Parathyroid adenoma (tissue), 2 donors: ENCODE measurements around the gene GDPD4.

Experiments
- H2AFZ ChIP-seq: fragments of 300-600 bp; sonication (generic); one replicate; pipeline ENCODE4 v1.7.0; 2017; ENCODE audit warnings: antibody characterized with exemption, mild to moderate bottlenecking
- H3K27ac ChIP-seq: fragments of 300-600 bp; sonication (generic); one replicate; pipeline ENCODE4 v1.7.0; 2017
- H3K27me3 ChIP-seq: fragments of 300-600 bp; sonication (generic); one replicate; pipeline ENCODE4 v1.7.0; 2017; ENCODE audit warnings: low read length; ENCODE audit not compliant: control insufficient read depth, insufficient read depth
- H3K36me3 ChIP-seq: fragments of 300-600 bp; sonication (generic); one replicate; pipeline ENCODE4 v1.7.0; 2017; ENCODE audit warnings: low read length; ENCODE audit not compliant: control insufficient read depth, insufficient read depth
- H3K4me1 ChIP-seq: fragments of 300-600 bp; sonication (generic); one replicate; pipeline ENCODE4 v1.7.0; 2017; ENCODE audit warnings: control low read depth
- H3K4me2 ChIP-seq: fragments of 300-600 bp; sonication (generic); one replicate; pipeline ENCODE4 v1.7.0; 2017; ENCODE audit warnings: low read length
- H3K4me3 ChIP-seq: fragments of 300-600 bp; sonication (generic); one replicate; pipeline ENCODE4 v1.7.0; 2017; ENCODE audit warnings: low read depth, low read length
- H3K79me2 ChIP-seq: fragments of 300-600 bp; sonication (generic); one replicate; pipeline ENCODE4 v1.7.0; 2017; ENCODE audit warnings: control low read depth
- H3K9ac ChIP-seq: fragments of 300-600 bp; sonication (generic); one replicate; pipeline ENCODE4 v1.7.0; 2017; ENCODE audit warnings: mild to moderate bottlenecking
- H3K9me3 ChIP-seq: fragments of 300-600 bp; sonication (generic); one replicate; pipeline ENCODE4 v1.7.0; 2017; ENCODE audit warnings: low read length; ENCODE audit not compliant: control insufficient read depth
- TF ChIP-seq, protein P1 (sequence below): fragments of 300-600 bp; sonication (generic); IDR thresholded peaks from one replicate; pipeline ENCODE4 v1.7.0; 2017; ENCODE audit warnings: antibody characterized with exemption, mild to moderate bottlenecking
- donor health status: primary hyperparathyroidism.

Gene GDPD4

DNA sequence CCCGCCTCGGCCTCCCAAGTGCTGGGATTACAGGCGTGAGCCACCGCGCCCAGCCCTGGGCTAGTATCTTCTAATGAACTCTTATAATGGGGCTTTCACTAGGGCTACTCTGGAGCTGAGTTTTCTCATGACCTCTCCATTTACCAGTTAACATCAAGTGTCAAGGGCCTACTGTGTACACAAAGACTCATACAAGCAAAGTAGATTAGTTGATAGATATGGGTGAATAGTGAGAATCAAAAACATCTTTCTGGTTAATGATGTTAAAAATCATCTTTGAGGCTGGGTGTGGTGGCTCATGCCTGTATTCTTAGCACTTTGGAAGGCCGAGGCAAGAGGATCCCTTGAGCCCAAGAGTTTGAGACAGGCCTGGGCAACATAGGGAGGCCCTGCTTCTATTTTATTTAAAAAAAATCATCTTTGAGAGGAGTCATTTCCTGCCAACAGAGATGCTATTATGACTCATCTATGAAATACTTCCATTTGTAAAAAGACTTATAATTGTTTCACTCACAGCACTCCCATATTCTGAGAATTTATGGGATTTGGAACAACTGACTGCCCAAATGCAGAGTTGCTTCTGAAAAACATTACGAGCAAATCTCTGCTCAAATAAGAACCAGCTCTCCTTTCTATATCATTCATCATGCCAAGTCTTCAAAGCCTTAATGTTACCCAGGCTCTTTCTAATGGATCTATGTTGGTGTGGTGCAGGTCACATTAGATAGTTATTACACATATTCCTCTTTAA lies 57.0 kb downstream of the GDPD4 start:
- no peaks in the 10 kb centered on the region for H3K27me3 ChIP-seq
- TF ChIP-seq, protein P1, sequence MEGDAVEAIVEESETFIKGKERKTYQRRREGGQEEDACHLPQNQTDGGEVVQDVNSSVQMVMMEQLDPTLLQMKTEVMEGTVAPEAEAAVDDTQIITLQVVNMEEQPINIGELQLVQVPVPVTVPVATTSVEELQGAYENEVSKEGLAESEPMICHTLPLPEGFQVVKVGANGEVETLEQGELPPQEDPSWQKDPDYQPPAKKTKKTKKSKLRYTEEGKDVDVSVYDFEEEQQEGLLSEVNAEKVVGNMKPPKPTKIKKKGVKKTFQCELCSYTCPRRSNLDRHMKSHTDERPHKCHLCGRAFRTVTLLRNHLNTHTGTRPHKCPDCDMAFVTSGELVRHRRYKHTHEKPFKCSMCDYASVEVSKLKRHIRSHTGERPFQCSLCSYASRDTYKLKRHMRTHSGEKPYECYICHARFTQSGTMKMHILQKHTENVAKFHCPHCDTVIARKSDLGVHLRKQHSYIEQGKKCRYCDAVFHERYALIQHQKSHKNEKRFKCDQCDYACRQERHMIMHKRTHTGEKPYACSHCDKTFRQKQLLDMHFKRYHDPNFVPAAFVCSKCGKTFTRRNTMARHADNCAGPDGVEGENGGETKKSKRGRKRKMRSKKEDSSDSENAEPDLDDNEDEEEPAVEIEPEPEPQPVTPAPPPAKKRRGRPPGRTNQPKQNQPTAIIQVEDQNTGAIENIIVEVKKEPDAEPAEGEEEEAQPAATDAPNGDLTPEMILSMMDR, result no peak
- no peak overlapping the region for H3K4me3 ChIP-seq
- no peak overlapping the region for H3K27ac ChIP-seq
- H3K9me3 ChIP-seq, result no peaks in the 10 kb centered on the region
- H3K36me3 ChIP-seq, result no peaks in the 10 kb centered on the region
- no peak overlapping the region for H3K9ac ChIP-seq
- H3K4me1 ChIP-seq, result no peaks in the 10 kb centered on the region
- no peak overlapping the region for H2AFZ ChIP-seq
- H3K4me2 ChIP-seq, result no peak overlapping the region
- no peaks in the 10 kb centered on the region for H3K79me2 ChIP-seq

DNA sequence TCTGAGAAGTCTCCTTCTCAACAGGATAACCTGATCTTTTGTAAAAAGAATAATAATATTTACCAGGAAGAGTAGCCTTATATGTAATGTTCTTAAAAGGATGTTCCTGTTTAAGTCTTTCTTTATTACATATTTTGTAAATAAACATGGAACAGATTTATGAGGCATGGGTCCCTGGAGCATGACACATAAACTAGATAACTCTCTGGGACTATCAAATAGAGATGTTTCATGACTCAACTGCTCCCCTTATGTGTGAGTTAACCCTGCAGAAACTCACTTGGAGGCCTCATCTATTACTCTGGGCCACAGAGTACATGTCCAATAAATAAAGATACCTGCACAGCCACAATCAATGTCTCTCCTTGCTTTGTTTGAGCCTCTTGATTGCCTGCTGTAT lies 64.6 kb downstream of the GDPD4 start:
- no peak overlapping the region for H3K4me2 ChIP-seq

DNA sequence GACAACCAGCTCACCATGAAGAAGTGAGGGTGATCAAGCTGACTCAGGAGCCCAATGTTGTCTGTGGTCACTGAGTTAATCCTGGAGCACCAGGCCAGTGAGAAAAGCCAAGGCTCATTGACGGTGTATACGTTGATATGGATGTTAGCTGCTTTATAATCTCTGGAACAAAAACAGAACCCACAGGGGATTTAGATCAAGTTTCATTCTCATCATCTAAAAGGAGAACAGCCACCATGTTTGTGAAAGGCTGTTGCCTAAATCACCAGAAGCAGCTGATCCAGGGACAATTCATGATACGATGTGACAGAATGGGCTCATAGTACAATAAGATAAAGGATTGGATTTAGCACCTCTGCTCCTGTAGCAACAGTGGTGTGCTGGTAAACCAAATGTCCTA lies 68.5 kb downstream of the GDPD4 start:
- no peaks in the 10 kb centered on the region for H3K27me3 ChIP-seq
- no peak overlapping the region for H2AFZ ChIP-seq
- H3K4me3 ChIP-seq, result no peak overlapping the region
- H3K36me3 ChIP-seq, result no peaks in the 10 kb centered on the region
- H3K9ac ChIP-seq, result no peak overlapping the region
- H3K79me2 ChIP-seq, result no peaks in the 10 kb centered on the region
- TF ChIP-seq, protein P1, result no peak
- H3K9me3 ChIP-seq, result no peaks in the 10 kb centered on the region
- no peak overlapping the region for H3K27ac ChIP-seq
- no peak overlapping the region for H3K4me2 ChIP-seq
- no peaks in the 10 kb centered on the region for H3K4me1 ChIP-seq

More for the DNA sequence above, 64.6 kb downstream of the GDPD4 start:
- H3K27me3 ChIP-seq, result no peaks in the 10 kb centered on the region
- H3K9me3 ChIP-seq, result no peaks in the 10 kb centered on the region
- TF ChIP-seq, protein P1, result no peak
- no peaks in the 10 kb centered on the region for H3K79me2 ChIP-seq
- H3K36me3 ChIP-seq, result no peaks in the 10 kb centered on the region
- H3K4me1 ChIP-seq, result no peaks in the 10 kb centered on the region
- H3K9ac ChIP-seq, result no peak overlapping the region
- H2AFZ ChIP-seq, result no peak overlapping the region
- no peak overlapping the region for H3K27ac ChIP-seq
- H3K4me3 ChIP-seq, result no peak overlapping the region

DNA sequence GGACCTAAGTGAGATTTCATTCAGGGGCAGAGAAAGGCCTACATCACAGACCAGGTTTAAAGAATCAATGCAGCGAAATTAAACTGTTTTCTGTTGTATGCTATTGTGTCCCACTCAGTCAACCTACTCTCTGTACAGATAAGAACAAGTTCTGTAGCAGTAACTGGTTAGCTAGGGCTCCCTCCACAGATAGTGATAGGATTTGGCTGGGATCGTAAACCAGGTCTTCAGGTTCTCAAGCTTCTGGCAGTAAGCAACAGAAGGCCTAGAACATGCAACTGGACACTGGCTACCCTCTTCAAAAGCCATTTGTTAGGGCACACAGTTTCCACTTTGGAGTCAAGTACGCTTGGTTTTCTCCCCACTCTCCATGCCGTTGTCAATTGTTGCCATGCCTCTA lies 69.2 kb downstream of the GDPD4 start:
- Histone ChIP-seq H3K36me3 (no peaks in the 10 kb centered on the region), H3K4me2 (no peak overlapping the region), H3K9me3 (no peaks in the 10 kb centered on the region), H3K27me3 (no peaks in the 10 kb centered on the region), H3K4me3 (no peak overlapping the region), H3K4me1 (no peaks in the 10 kb centered on the region), H3K79me2 (no peaks in the 10 kb centered on the region), H3K9ac (no peak overlapping the region), H2AFZ (no peak overlapping the region), H3K27ac (no peak overlapping the region)
- TF ChIP-seq, protein P1, result no peak

DNA sequence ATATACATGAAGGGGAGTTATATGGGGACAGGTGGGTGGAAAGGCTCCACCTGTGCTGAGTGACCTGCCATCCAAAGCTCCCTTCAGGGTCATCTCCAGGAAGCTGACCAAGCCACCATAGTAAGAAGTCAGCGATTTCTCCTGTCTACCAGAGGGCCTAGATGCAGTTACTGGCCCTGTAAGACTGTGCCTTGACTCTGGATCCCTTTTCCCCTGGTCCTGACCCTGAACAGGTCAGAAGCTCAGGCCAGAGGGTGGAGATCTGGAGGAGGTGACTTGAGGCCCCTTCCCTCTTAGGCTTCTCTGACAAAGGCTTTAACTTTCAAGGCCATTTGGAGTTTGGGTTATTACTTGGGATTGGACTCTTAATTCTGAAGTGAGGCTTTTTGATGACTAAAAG lies 69.7 kb downstream of the GDPD4 start:
- H2AFZ ChIP-seq, result no peak overlapping the region
- H3K9ac ChIP-seq, result no peak overlapping the region
- H3K4me3 ChIP-seq, result no peak overlapping the region
- H3K79me2 ChIP-seq, result no peaks in the 10 kb centered on the region
- no peak overlapping the region for H3K27ac ChIP-seq
- no peak overlapping the region for H3K4me2 ChIP-seq
- no peaks in the 10 kb centered on the region for H3K27me3 ChIP-seq
- TF ChIP-seq, protein P1, result no peak
- H3K4me1 ChIP-seq, result no peaks in the 10 kb centered on the region
- no peaks in the 10 kb centered on the region for H3K36me3 ChIP-seq
- no peaks in the 10 kb centered on the region for H3K9me3 ChIP-seq
